ENCODE results near the gene IRAK1BP1.
"Not testable (repeated sequence)": the region's sequence is repeated elsewhere in the genome, so short reads cannot be mapped to it uniquely, and the experiment has no call there.

Gene IRAK1BP1

GRCh38 chr6:78868116-78868515, 765 bp downstream of the IRAK1BP1 start:
- DNase-seq (ENCODE audit: low read depth): peak; percentile 5
- TF ChIP-seq, protein P1, sequence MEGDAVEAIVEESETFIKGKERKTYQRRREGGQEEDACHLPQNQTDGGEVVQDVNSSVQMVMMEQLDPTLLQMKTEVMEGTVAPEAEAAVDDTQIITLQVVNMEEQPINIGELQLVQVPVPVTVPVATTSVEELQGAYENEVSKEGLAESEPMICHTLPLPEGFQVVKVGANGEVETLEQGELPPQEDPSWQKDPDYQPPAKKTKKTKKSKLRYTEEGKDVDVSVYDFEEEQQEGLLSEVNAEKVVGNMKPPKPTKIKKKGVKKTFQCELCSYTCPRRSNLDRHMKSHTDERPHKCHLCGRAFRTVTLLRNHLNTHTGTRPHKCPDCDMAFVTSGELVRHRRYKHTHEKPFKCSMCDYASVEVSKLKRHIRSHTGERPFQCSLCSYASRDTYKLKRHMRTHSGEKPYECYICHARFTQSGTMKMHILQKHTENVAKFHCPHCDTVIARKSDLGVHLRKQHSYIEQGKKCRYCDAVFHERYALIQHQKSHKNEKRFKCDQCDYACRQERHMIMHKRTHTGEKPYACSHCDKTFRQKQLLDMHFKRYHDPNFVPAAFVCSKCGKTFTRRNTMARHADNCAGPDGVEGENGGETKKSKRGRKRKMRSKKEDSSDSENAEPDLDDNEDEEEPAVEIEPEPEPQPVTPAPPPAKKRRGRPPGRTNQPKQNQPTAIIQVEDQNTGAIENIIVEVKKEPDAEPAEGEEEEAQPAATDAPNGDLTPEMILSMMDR (IDR thresholded peaks at IDR 0.05; ENCODE audit: low read length, missing control alignments): no peak
- peak overlapping the region; percentile 95 for H3K4me3 ChIP-seq (replicated peaks; ENCODE audit: low read depth, low read length)

- no peak overlapping the region for H3K4me3 ChIP-seq (replicated peaks; ENCODE audit: low read depth, low read length)
- no peak for DNase-seq (ENCODE audit: low read depth)
- TF ChIP-seq, protein P1 (IDR thresholded peaks at IDR 0.05; ENCODE audit: low read length, missing control alignments): no peak
Observed at GRCh38 chr6:78875505-78875904, 8.2 kb downstream of the IRAK1BP1 start.

DNA sequence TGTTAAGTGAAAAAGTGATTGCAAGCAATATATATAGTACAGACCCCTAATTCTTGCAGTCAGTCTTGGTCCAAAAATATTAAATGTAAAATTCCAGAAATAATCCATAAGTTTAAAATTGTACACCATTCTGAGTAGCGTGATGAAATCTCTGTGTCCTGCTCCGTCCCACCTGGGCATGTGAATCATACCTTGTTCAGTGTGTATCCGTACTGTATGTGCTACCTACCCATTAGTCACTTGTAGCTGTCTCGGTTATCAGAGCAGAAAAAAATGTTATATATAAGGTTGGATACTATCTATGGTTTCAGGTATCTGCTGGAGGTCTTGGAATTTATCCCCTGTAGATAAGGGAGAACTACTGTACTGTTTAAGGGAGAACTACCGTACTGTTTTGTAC, 16.3 kb downstream of the IRAK1BP1 start:
- no peak for DNase-seq (ENCODE audit: low read depth)
- H3K4me3 ChIP-seq (replicated peaks; ENCODE audit: low read depth, low read length): no peak overlapping the region
- TF ChIP-seq, protein P1 (IDR thresholded peaks at IDR 0.05; ENCODE audit: low read length, missing control alignments): no peak

- H3K4me3 ChIP-seq (replicated peaks; ENCODE audit: low read depth, low read length); DNase-seq (ENCODE audit: low read depth): not testable (repeated sequence)
Observed at GRCh38 chr6:78889901-78890300, 22.6 kb downstream of the IRAK1BP1 start.

DNA sequence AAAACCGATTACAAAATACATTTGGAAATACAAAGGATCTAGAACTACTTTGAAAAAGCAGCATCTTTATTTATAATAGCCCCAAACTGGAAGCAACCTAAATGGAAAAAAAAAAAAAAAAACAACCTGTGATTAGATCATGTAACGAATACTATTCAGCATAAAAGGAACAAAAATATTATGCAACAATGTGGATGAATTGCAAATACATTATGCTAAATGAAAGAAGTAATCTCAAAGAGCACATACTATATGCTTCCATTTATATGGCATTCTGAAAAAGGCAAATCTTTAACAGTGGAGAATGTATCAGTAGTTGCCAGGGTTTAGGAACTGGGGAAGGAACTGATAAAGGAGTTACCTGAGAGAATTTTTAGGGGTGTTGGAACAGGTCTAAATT, 28.9 kb downstream of the IRAK1BP1 start:
- no peak for DNase-seq (ENCODE audit: low read depth)
- H3K4me3 ChIP-seq (replicated peaks; ENCODE audit: low read depth, low read length): no peak overlapping the region
- TF ChIP-seq, protein P1 (IDR thresholded peaks at IDR 0.05; ENCODE audit: low read length, missing control alignments): no peak

- TF ChIP-seq, protein P1 (IDR thresholded peaks at IDR 0.05; ENCODE audit: low read length, missing control alignments): no peak
- no peak for DNase-seq (ENCODE audit: low read depth)
- no peak overlapping the region for H3K4me3 ChIP-seq (replicated peaks; ENCODE audit: low read depth, low read length)
Observed at GRCh38 chr6:78908621-78909020, 41.3 kb downstream of the IRAK1BP1 start.

DNA sequence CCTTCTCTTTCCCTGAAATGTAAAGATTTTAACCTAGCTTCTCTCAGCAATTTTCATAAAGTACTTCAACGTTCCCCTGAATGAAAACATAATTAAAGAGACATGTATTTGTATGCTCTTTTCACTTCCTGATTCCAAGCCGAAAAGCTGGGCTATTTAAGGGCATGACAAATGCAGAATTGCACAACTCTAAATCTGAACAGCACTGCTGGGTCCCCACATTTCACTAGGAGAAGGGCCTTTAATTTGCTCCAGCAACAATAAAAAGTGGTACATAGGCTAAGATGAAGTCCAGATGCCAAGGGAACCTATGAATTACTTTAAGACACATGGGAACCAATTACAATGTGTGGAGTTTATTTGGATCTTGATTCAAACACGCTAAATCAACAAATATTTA, 42.0 kb downstream of the IRAK1BP1 start:
- H3K4me3 ChIP-seq (replicated peaks; ENCODE audit: low read depth, low read length): no peak overlapping the region
- DNase-seq (ENCODE audit: low read depth): peak; percentile 59
- TF ChIP-seq, protein P1 (IDR thresholded peaks at IDR 0.05; ENCODE audit: low read length, missing control alignments): no peak

Data from fibroblast of pulmonary artery (primary cell).